Neuronal stem cell (in vitro differentiated cells): ENCODE measurements around the gene CDCA7L.

Experiments used
- DNase-seq: peaks from one replicate; pipeline ENCODE4 v3.0.0-alpha.2; 2013; ENCODE audit warnings: low spot score
- H2AFZ ChIP-seq: one replicate; pipeline ENCODE4 v1.6.1; 2013; ENCODE audit warnings: mild to moderate bottlenecking, low read length, inconsistent platforms
- H2AK5ac ChIP-seq: 2 replicates; pipeline ENCODE4 v1.6.1; 2013; ENCODE audit warnings: low read depth, mild to moderate bottlenecking, inconsistent platforms, low read length, moderate library complexity, mixed read lengths
- H2BK120ac ChIP-seq: 2 replicates; pipeline ENCODE4 v1.6.1; 2013; ENCODE audit warnings: low read depth, mild to moderate bottlenecking, inconsistent platforms, low read length, moderate library complexity, mixed read lengths
- H2BK12ac ChIP-seq: one replicate; pipeline ENCODE4 v1.6.1; 2013; ENCODE audit warnings: low read length, inconsistent platforms
- H2BK15ac ChIP-seq: 2 replicates; pipeline ENCODE4 v1.6.1; 2013; ENCODE audit warnings: mild to moderate bottlenecking, low read length, inconsistent platforms, mixed read lengths
- H2BK5ac ChIP-seq: one replicate; pipeline ENCODE4 v1.6.1; 2013; ENCODE audit warnings: inconsistent platforms, mild to moderate bottlenecking, low read length, moderate library complexity
- H3K14ac ChIP-seq: one replicate; pipeline ENCODE4 v1.6.1; 2013; ENCODE audit warnings: low read length, inconsistent platforms
- H3K18ac ChIP-seq: 2 replicates; pipeline ENCODE4 v1.6.1; 2013; ENCODE audit warnings: low read length, inconsistent platforms
- H3K23ac ChIP-seq: 2 replicates; pipeline ENCODE4 v1.6.1; 2013; ENCODE audit warnings: low read depth, mild to moderate bottlenecking, mixed read lengths, low read length, inconsistent platforms; ENCODE audit not compliant: poor library complexity
- H3K27ac ChIP-seq: replicated peaks from 3 replicates; pipeline ENCODE4 v1.5.1; 2013; ENCODE audit warnings: low read length, inconsistent platforms
- H3K27me3 ChIP-seq, 3 experiments: 2 replicates each; pipeline ENCODE4 v1.6.1; 2013; ENCODE audit warnings: low read length in 3 of 3, mild to moderate bottlenecking in 2 of 3, inconsistent platforms in 1 of 3, low read depth in 1 of 3, mixed read lengths in 1 of 3, moderate library complexity in 1 of 3; ENCODE audit not compliant: control insufficient read depth in 3 of 3, insufficient read depth in 3 of 3
- H3K36me3 ChIP-seq, 2 donors: replicated peaks in 1 of 2; 2 replicates each; pipeline ENCODE4 v1.6.1; 2013; ENCODE audit warnings: low read length in 2 of 2; ENCODE audit not compliant: control insufficient read depth in 2 of 2, insufficient read depth in 2 of 2
- H3K4ac ChIP-seq: 2 replicates; pipeline ENCODE4 v1.6.1; 2013; ENCODE audit warnings: inconsistent platforms, mild to moderate bottlenecking, low read length, moderate library complexity
- H3K4me1 ChIP-seq, 2 donors: 1 replicate in 1 of 2; 2 replicates in 1 of 2; pipeline ENCODE4 v1.6.1; 2013; ENCODE audit warnings: low read length in 2 of 2, low read depth in 1 of 2; ENCODE audit not compliant: control insufficient read depth in 2 of 2, insufficient read depth in 1 of 2
- H3K4me2 ChIP-seq: one replicate; pipeline ENCODE4 v1.6.1; 2013; ENCODE audit warnings: mild to moderate bottlenecking, low read length, inconsistent platforms; ENCODE audit not compliant: insufficient read depth, poor library complexity, severe bottlenecking
- H3K4me3 ChIP-seq, 2 donors: 2 replicates each; pipeline ENCODE4 v1.5.1; 2013; ENCODE audit warnings: low read length in 2 of 2, mild to moderate bottlenecking in 2 of 2, inconsistent platforms in 1 of 2, moderate library complexity in 1 of 2
- H3K79me1 ChIP-seq: one replicate; pipeline ENCODE4 v1.6.1; 2013; ENCODE audit warnings: low read depth, mild to moderate bottlenecking, inconsistent platforms, low read length, moderate library complexity
- H3K9ac ChIP-seq: one replicate; pipeline ENCODE4 v1.6.1; 2013; ENCODE audit warnings: mild to moderate bottlenecking, low read depth, low read length, inconsistent platforms; ENCODE audit not compliant: poor library complexity
- H3K9me3 ChIP-seq, 2 donors: replicated peaks in 1 of 2; 2 replicates each; pipeline versions ENCODE3 to v1.6.1; 2013; ENCODE audit warnings: low read length in 2 of 2, mild to moderate bottlenecking in 2 of 2, inconsistent platforms in 1 of 2, low read depth in 1 of 2, mixed read lengths in 1 of 2, moderate library complexity in 1 of 2; ENCODE audit not compliant: control insufficient read depth in 2 of 2, insufficient read depth in 1 of 2
- H4K8ac ChIP-seq: one replicate; pipeline ENCODE4 v1.6.1; 2013; ENCODE audit warnings: low read depth, mild to moderate bottlenecking, inconsistent platforms, low read length, moderate library complexity
- H4K91ac ChIP-seq: one replicate; pipeline ENCODE4 v1.6.1; 2013; ENCODE audit warnings: low read length, low read depth, mild to moderate bottlenecking, inconsistent platforms; ENCODE audit not compliant: poor library complexity
- WGBS, 2 donors: extraction: QIAGEN DNeasy Blood & Tissue Kit; methylation state at CpG; one replicate each; pipeline ENCODE4 v1.1.7; 2013; ENCODE audit warnings: missing lambda C conversion rate in 2 of 2, mixed read lengths in 1 of 2; ENCODE audit not compliant: insufficient read length in 2 of 2, insufficient replicate concordance in 1 of 2; ENCODE audit errors: extremely low coverage in 2 of 2; 5-methylcytosine and 5-hydroxymethylcytosine counted together

Gene CDCA7L

GRCh38 chr7:21969822-21970221 lies 24.1 kb upstream of the CDCA7L start:
- Histone ChIP-seq H2AFZ (no peak overlapping the region), H3K4me1 (peaks cover 0 to 2% of the 10 kb centered on the region in 2 donors), H3K14ac (no peak overlapping the region), H3K27me3 (peaks cover 0 to 5% (median 0%) of the 10 kb centered on the region in 3 experiments), H2BK12ac (no peak overlapping the region), H3K4ac (no peak overlapping the region), H2BK120ac (no peak overlapping the region), H3K27ac (no peak overlapping the region), H3K9ac (no peak overlapping the region), H3K79me1 (no peaks in the 10 kb centered on the region), H3K9me3 (no peaks in the 10 kb centered on the region), H3K18ac (no peak overlapping the region), H4K8ac (no peak overlapping the region), H3K4me2 (no peak overlapping the region), H4K91ac (no peak overlapping the region), H3K4me3 (no peak overlapping the region), H3K23ac (no peak overlapping the region), H3K36me3 (no peaks in the 10 kb centered on the region), H2BK15ac (no peak overlapping the region), H2BK5ac (no peak overlapping the region), H2AK5ac (no peak overlapping the region)
- no peak for DNase-seq

DNA sequence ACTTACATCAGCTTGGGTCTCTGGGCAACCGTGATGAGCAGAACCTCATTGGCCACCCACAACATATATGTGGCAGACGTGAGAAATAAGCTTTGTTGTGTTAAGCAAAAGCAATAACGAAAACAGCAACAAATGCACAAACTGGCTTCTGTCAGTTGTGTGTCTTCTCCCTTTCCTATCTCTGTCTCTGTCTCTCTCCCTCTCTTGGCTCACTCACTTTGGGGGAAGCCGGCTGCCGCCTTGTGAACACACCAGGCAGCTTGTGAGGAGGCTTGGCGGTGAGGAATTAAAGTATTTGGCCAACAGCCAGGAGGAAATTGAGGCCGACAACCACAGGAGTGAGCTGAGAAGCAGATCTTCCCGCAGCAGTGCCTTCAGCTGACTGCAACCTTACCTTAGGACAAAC lies 21.9 kb upstream of the CDCA7L start:
- Histone ChIP-seq H2BK15ac (no peak overlapping the region), H3K9ac (no peak overlapping the region), H2BK120ac (no peak overlapping the region), H2BK5ac (no peak overlapping the region), H2AFZ (no peak overlapping the region), H2AK5ac (no peak overlapping the region), H3K14ac (no peak overlapping the region), H3K27ac (no peak overlapping the region), H3K79me1 (no peaks in the 10 kb centered on the region), H2BK12ac (no peak overlapping the region), H3K4ac (no peak overlapping the region), H4K91ac (no peak overlapping the region), H3K4me2 (no peak overlapping the region), H3K4me3 (no peak overlapping the region), H3K27me3 (peaks cover 0 to 21% (median 0%) of the 10 kb centered on the region in 3 experiments), H3K36me3 (no peaks in the 10 kb centered on the region), H3K18ac (no peak overlapping the region), H3K23ac (no peak overlapping the region), H4K8ac (no peak overlapping the region), H3K4me1 (peaks cover 0 to 2% of the 10 kb centered on the region in 2 donors), H3K9me3 (no peaks in the 10 kb centered on the region)
- WGBS, 2 donors = no CpG with 5 or more reads among the region's 8 CpGs
- no peak for DNase-seq

- DNase-seq = no peak
- Histone ChIP-seq H2BK5ac (no peak overlapping the region), H3K79me1 (no peaks in the 10 kb centered on the region), H2BK15ac (no peak overlapping the region), H3K4me3 (no peak overlapping the region), H2AFZ (no peak overlapping the region), H2BK120ac (no peak overlapping the region), H3K9ac (no peak overlapping the region), H3K18ac (no peak overlapping the region), H3K27ac (no peak overlapping the region), H3K23ac (no peak overlapping the region), H2BK12ac (no peak overlapping the region), H3K9me3 (no peaks in the 10 kb centered on the region), H3K36me3 (no peaks in the 10 kb centered on the region), H3K27me3 (peaks cover 0 to 26% (median 0%) of the 10 kb centered on the region in 3 experiments), H4K91ac (no peak overlapping the region), H3K4me2 (no peak overlapping the region), H4K8ac (no peak overlapping the region), H3K4me1 (no peaks in the 10 kb centered on the region), H2AK5ac (no peak overlapping the region), H3K4ac (no peak overlapping the region), H3K14ac (no peak overlapping the region)
- WGBS, 2 donors = no CpG with 5 or more reads among the region's 1 CpG
These were observed 20.6 kb upstream of the CDCA7L start for GRCh38 chr7:21966271-21966670.

GRCh38 chr7:21965291-21965690 lies 19.6 kb upstream of the CDCA7L start:
- no peak overlapping the region for H3K18ac ChIP-seq
- H3K79me1 ChIP-seq = no peaks in the 10 kb centered on the region
- H3K4me3 ChIP-seq = no peak overlapping the region
- no peak overlapping the region for H3K14ac ChIP-seq
- no peak overlapping the region for H3K4ac ChIP-seq
- no peak overlapping the region for H4K8ac ChIP-seq
- H3K9ac ChIP-seq = no peak overlapping the region
- H3K27me3 ChIP-seq = peaks cover 0 to 26% (median 0%) of the 10 kb centered on the region in 3 experiments
- no peak for DNase-seq
- no peak overlapping the region for H3K4me2 ChIP-seq
- WGBS, 2 donors = no CpG with 5 or more reads among the region's 1 CpG
- no peak overlapping the region for H2AK5ac ChIP-seq
- no peaks in the 10 kb centered on the region for H3K4me1 ChIP-seq
- H3K27ac ChIP-seq = no peak overlapping the region
- H2BK120ac ChIP-seq = no peak overlapping the region
- H3K23ac ChIP-seq = no peak overlapping the region
- no peak overlapping the region for H2BK15ac ChIP-seq
- H3K9me3 ChIP-seq = no peaks in the 10 kb centered on the region
- no peak overlapping the region for H4K91ac ChIP-seq
- no peak overlapping the region for H2AFZ ChIP-seq
- H2BK12ac ChIP-seq = no peak overlapping the region
- no peak overlapping the region for H2BK5ac ChIP-seq
- H3K36me3 ChIP-seq = no peaks in the 10 kb centered on the region
